ENCODE data around the gene PAX7. TPM values are rescaled to one million over a fixed set of nuclear protein-coding genes. Genes with fewer than 3 reads are reported as not detected.

PAX7 gene
- polyA plus RNA-seq, 1 donor from 2014 or later: not detected

DNA sequence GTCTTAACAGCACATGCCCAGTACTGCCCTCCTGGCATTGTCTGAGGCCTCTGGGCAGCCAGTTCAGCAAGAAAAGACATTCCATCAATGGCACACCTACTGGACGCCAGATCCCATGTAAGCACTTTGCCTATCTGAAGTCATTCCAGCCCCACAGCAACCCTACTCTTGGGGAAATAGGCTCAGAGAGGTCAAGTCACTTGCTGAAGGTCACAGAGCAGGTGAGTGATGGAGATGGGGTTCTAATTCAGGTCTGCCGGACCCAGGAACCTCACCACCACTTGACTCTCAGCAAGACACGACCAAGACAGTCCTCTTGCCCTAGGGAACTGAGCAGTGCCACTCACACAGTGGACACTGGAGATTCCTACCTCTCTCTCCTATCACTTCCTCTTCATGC is 79.4 kb downstream of the PAX7 start:
- H3K9ac ChIP-seq (ENCODE audit: low read length): no peak overlapping the region
- no peaks in the 10 kb centered on the region for H3K79me2 ChIP-seq (replicated peaks; ENCODE audit: insufficient read depth, low read length)
- no peaks in the 10 kb centered on the region for H3F3A ChIP-seq (ENCODE audit: insufficient read depth, low read length, poor library complexity, severe bottlenecking)
- no peaks in the 10 kb centered on the region for H3K9me2 ChIP-seq (ENCODE audit: insufficient read depth, low read length)
- TF ChIP-seq SMC3 (conservative IDR thresholded peaks at IDR 0.05; ENCODE audit: poor library complexity) (no peak), RAD21 (conservative IDR thresholded peaks at IDR 0.05) (no peak), TAF1 (IDR thresholded peaks at IDR 0.05; ENCODE audit: low read depth) (no peak), EP300 (conservative IDR thresholded peaks at IDR 0.05; ENCODE audit: poor library complexity, severe bottlenecking) (no peak), EZH2 (IDR thresholded peaks at IDR 0.05; ENCODE audit: borderline replicate concordance, insufficient read depth, low read length, poor library complexity, severe bottlenecking) (no peak), MXI1 (conservative IDR thresholded peaks at IDR 0.05; ENCODE audit: poor library complexity, severe bottlenecking) (no peak), POLR2AphosphoS5 (IDR thresholded peaks at IDR 0.05) (no peak), REST (IDR thresholded peaks at IDR 0.05; ENCODE audit: borderline replicate concordance) (no peak)
- TF ChIP-seq, protein P1, sequence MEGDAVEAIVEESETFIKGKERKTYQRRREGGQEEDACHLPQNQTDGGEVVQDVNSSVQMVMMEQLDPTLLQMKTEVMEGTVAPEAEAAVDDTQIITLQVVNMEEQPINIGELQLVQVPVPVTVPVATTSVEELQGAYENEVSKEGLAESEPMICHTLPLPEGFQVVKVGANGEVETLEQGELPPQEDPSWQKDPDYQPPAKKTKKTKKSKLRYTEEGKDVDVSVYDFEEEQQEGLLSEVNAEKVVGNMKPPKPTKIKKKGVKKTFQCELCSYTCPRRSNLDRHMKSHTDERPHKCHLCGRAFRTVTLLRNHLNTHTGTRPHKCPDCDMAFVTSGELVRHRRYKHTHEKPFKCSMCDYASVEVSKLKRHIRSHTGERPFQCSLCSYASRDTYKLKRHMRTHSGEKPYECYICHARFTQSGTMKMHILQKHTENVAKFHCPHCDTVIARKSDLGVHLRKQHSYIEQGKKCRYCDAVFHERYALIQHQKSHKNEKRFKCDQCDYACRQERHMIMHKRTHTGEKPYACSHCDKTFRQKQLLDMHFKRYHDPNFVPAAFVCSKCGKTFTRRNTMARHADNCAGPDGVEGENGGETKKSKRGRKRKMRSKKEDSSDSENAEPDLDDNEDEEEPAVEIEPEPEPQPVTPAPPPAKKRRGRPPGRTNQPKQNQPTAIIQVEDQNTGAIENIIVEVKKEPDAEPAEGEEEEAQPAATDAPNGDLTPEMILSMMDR (IDR thresholded peaks at IDR 0.05; ENCODE audit: poor library complexity, severe bottlenecking): no peak
- H3K27ac ChIP-seq (ENCODE audit: low read length): no peak overlapping the region
- H3K36me3 ChIP-seq (ENCODE audit: insufficient read depth, low read length): no peaks in the 10 kb centered on the region
- H3K27me3 ChIP-seq (ENCODE audit: insufficient read depth, low read depth, low read length): no peaks in the 10 kb centered on the region
- H2AFZ ChIP-seq (ENCODE audit: low read depth, low read length): no peak overlapping the region
- no peaks in the 10 kb centered on the region for H4K20me1 ChIP-seq (ENCODE audit: insufficient read depth)
- H3K4me3 ChIP-seq (ENCODE audit: low read length): no peak overlapping the region
- H3K9me3 ChIP-seq (ENCODE audit: low read length): no peaks in the 10 kb centered on the region
- H3K4me2 ChIP-seq (ENCODE audit: low read length): no peak overlapping the region

DNA sequence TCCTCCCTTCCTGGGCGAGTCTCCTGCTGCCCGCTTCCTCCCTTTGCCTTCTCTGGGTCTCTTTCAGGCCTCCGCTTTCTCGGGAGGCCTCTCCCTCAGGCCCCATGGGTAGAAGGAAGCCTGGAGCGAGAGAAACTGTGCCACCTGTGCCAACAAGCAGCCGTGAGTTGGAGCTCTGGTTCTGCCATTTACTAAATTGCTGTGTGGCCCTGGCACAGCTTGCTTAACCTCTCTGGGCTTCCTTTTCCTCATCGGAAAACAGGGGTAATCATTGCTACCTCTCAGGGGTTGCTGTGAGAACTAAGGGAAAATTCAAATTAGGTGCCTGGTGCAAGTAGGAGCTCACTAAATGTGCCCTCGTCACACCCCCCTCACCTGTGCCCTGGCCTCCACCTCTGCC is 80.4 kb downstream of the PAX7 start:
- H4K20me1 ChIP-seq (ENCODE audit: insufficient read depth): no peaks in the 10 kb centered on the region
- H3K36me3 ChIP-seq (ENCODE audit: insufficient read depth, low read length): no peaks in the 10 kb centered on the region
- TF ChIP-seq MXI1 (conservative IDR thresholded peaks at IDR 0.05; ENCODE audit: poor library complexity, severe bottlenecking) (no peak), EZH2 (IDR thresholded peaks at IDR 0.05; ENCODE audit: borderline replicate concordance, insufficient read depth, low read length, poor library complexity, severe bottlenecking) (no peak), EP300 (conservative IDR thresholded peaks at IDR 0.05; ENCODE audit: poor library complexity, severe bottlenecking) (no peak), REST (IDR thresholded peaks at IDR 0.05; ENCODE audit: borderline replicate concordance) (no peak), RAD21 (conservative IDR thresholded peaks at IDR 0.05) (no peak), POLR2AphosphoS5 (IDR thresholded peaks at IDR 0.05) (no peak), SMC3 (conservative IDR thresholded peaks at IDR 0.05; ENCODE audit: poor library complexity) (no peak), TAF1 (IDR thresholded peaks at IDR 0.05; ENCODE audit: low read depth) (no peak)
- TF ChIP-seq, protein P1 (IDR thresholded peaks at IDR 0.05; ENCODE audit: poor library complexity, severe bottlenecking): no peak
- no peak overlapping the region for H3K9ac ChIP-seq (ENCODE audit: low read length)
- H3K4me3 ChIP-seq (ENCODE audit: low read length): no peak overlapping the region
- H3K9me2 ChIP-seq (ENCODE audit: insufficient read depth, low read length): no peaks in the 10 kb centered on the region
- H3K79me2 ChIP-seq (replicated peaks; ENCODE audit: insufficient read depth, low read length): no peaks in the 10 kb centered on the region
- no peak overlapping the region for H3K27ac ChIP-seq (ENCODE audit: low read length)
- no peak overlapping the region for H2AFZ ChIP-seq (ENCODE audit: low read depth, low read length)
- no peak overlapping the region for H3K4me2 ChIP-seq (ENCODE audit: low read length)
- peaks cover 7% of the 10 kb centered on the region for H3K27me3 ChIP-seq (ENCODE audit: insufficient read depth, low read depth, low read length)
- H3K9me3 ChIP-seq (ENCODE audit: low read length): no peaks in the 10 kb centered on the region
- no peaks in the 10 kb centered on the region for H3F3A ChIP-seq (ENCODE audit: insufficient read depth, low read length, poor library complexity, severe bottlenecking)
